GM12872 (cell line): ENCODE data around the gene FRAT2.

Source experiments
- TF ChIP-seq, protein P1 (sequence below): IDR thresholded peaks from 3 replicates; pipeline ENCODE4 v1.5.1; 2011; ENCODE audit warnings: low read depth, mild to moderate bottlenecking, low read length, moderate library complexity; ENCODE audit not compliant: insufficient read depth

The FRAT2 gene

DNA sequence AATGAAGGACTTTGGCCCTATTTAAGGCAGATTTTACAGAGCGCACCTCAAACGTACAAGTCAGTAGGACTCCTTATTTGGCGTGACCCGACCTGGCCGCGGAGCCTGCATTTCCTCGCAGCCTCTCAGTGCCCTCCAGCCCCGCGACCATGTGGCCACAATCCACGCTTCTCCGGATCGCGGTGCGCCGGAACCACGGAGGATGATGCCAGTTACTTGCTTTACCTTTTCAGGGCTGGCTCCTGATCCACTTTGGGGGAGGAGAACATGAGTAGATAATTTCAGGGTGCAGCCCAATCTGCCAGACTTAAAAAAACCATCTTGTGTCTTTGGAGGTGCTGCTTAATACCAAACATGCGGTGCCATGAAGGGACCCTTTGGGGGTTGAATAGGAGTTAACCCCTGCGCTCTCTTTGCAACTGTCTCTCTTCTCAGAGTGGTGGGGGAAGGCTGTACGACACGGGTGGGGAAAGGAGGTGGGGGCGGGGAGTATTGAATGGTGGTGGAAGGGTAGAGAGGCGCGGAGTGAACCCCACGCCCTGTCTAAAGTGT is 14.0 kb downstream of the FRAT2 start:
- TF ChIP-seq, protein P1, sequence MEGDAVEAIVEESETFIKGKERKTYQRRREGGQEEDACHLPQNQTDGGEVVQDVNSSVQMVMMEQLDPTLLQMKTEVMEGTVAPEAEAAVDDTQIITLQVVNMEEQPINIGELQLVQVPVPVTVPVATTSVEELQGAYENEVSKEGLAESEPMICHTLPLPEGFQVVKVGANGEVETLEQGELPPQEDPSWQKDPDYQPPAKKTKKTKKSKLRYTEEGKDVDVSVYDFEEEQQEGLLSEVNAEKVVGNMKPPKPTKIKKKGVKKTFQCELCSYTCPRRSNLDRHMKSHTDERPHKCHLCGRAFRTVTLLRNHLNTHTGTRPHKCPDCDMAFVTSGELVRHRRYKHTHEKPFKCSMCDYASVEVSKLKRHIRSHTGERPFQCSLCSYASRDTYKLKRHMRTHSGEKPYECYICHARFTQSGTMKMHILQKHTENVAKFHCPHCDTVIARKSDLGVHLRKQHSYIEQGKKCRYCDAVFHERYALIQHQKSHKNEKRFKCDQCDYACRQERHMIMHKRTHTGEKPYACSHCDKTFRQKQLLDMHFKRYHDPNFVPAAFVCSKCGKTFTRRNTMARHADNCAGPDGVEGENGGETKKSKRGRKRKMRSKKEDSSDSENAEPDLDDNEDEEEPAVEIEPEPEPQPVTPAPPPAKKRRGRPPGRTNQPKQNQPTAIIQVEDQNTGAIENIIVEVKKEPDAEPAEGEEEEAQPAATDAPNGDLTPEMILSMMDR, result no peak

DNA sequence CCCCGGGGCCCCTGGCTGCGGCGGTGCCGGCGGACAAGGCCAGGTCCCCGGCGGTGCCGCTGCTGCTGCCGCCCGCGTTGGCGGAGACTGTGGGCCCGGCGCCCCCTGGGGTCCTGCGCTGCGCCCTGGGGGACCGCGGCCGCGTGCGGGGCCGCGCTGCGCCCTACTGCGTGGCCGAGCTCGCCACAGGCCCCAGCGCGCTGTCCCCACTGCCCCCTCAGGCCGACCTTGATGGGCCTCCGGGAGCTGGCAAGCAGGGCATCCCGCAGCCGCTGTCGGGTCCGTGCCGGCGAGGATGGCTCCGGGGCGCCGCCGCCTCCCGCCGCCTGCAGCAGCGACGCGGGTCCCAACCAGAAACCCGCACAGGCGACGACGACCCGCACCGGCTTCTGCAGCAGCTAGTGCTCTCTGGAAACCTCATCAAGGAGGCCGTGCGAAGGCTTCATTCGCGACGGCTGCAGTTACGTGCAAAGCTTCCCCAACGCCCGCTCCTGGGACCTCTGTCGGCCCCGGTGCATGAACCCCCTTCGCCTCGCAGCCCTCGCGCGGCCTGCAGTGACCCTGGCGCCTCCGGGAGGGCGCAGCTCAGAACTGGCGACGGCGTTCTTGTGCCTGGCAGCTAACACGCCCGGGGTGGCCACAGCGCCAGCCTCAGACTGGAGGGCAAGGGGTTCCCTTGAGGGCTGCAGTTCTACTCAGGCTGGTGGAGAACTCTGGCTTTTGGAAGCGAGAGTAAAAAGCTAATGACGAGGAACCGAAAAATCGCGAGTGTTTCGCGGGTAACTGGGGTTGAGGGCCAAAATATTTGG is 14.7 kb downstream of the FRAT2 start:
- TF ChIP-seq, protein P1, result 0 out of 3 replicates have a peak, but pooled peaks have one; percentile 10

DNA sequence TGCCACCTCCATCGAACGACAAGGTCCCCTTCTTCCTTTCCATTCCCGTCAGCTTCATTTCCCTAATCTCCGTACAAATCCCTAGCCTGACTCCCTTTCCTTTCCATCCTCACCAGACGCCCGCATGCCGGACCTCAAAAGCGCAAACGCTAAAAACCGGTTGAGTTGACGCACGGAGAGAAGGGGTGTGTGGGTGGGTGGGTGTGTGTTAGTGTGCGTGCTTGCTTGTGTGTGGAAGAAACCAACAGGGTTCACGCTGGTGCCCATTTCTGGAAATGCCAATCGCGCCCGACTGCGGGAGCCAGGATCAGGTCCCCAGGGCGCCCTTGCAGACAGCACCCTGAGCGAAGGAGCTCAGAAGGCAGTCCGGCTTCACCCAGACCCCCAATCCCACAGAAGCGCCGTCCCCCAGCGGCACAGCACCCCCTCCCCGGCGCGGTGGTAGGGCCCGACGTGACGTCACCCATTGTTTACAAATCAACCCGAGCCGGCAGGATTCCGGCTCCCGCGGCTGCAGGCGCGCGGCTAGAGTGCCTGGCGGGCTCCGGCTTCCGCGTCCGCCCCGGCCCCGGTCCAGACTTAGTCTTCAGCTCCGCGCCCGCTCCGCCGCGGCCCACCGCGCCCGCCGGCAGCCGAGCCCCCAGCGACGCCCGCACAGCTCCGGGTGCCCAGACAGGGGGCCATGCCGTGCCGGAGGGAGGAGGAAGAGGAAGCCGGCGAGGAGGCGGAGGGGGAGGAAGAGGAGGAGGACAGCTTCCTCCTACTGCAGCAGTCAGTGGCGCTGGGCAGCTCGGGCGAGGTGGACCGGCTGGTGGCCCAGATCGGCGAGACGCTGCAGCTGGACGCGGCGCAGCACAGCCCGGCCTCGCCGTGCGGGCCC is 15.5 kb downstream of the FRAT2 start, which contains the start of gene FRAT1:
Gene FRAT1 (plus strand): TSS at position 500 of the 880 bp plus-strand sequence. CDS start 183 bp downstream, at position 683.
- TF ChIP-seq, protein P1, result no peak

DNA sequence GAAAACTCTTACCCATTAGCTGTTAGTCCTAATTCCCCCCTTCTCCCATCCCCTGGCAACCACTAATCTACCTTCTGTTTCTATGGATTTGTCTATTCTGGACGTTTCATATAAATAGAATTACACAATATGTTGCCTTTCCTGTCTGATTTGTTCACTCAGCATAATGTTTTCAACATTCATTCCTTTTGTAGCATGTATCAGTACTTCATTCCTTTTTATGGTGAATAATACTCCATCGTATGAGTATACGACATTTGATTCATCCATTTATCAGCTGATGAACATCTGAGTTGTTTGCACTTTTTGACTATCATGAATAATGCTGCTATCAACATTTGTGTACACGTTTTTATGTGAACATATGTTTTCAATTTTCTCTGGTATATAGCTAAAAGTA is 19.9 kb downstream of the FRAT2 start:
- TF ChIP-seq, protein P1, result no peak

DNA sequence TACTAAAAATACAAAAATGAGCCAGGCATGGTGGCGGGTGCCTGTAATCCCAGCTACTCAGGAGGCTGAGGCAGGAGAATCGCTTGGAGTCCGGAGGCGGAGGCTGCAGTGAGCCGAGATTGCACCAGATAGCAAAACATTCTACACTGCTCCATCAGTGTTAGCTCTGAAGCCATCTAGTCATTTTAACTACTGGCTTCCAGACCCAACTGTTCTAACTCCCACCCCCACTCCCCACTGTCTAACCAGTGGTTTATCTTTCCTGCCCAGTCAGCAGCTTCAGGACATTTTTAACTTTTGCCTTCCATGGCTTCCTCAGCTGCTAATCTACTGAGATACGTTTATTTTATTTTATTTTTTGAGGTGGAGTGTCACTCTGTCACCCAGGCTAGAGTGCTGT is 21.6 kb downstream of the FRAT2 start:
- TF ChIP-seq, protein P1, result no peak

GRCh38 chr10:97311111-97311626 is 23.4 kb downstream of the FRAT2 start:
- TF ChIP-seq, protein P1, result no peak
